Heart left ventricle (tissue), 16 donors: ENCODE results near the gene CLDND1. TPM values are rescaled to one million over a fixed set of nuclear protein-coding genes. Genes with fewer than 3 reads are reported as not detected.

ENCODE experiments used
- ATAC-seq, 4 donors: fragments of 200-7000 bp; cut with Tn5 transposase; one replicate each; pipeline ENCODE4 v1.9.1; 2020 to 2022; ENCODE audit warnings: moderate library complexity in 4 of 4, mild to moderate bottlenecking in 3 of 4, moderate number of reproducible peaks in 1 of 4
- DNase-seq, 5 donors: peaks; one replicate each; pipeline ENCODE4 v3.0.0-alpha.2; 2020
- H3K27ac ChIP-seq, 12 donors: fragments of 200-600 bp; sonication (generic) in 4 of 12; one replicate each; pipeline versions ENCODE4 v1.5.0 to v1.8.0; 2016 to 2022; ENCODE audit warnings: mild to moderate bottlenecking in 2 of 12
- H3K27me3 ChIP-seq, 9 donors: fragments of 200-600 bp; sonication (generic) in 2 of 9; one replicate each; pipeline versions ENCODE4 v1.5.1 to v1.8.0; 2016 to 2022; ENCODE audit warnings: mild to moderate bottlenecking in 3 of 9
- H3K36me3 ChIP-seq, 9 donors: fragments of 200-600 bp; sonication (generic) in 2 of 9; one replicate each; pipeline versions ENCODE4 v1.5.0 to v1.8.0; 2018 to 2022; ENCODE audit warnings: mild to moderate bottlenecking in 2 of 9
- H3K4me1 ChIP-seq, 12 donors: fragments of 200-600 bp; sonication (generic) in 4 of 12; one replicate each; pipeline versions ENCODE4 v1.5.0 to v1.8.0; 2016 to 2022; ENCODE audit warnings: mild to moderate bottlenecking in 3 of 12
- H3K4me3 ChIP-seq, 12 donors: fragments of 200-600 bp; sonication (generic) in 4 of 12; one replicate each; pipeline versions ENCODE4 v1.5.0 to v1.8.0; 2017 to 2022; ENCODE audit warnings: mild to moderate bottlenecking in 9 of 12, moderate library complexity in 4 of 12
- H3K9me3 ChIP-seq, 12 donors: fragments of 200-600 bp; sonication (generic) in 4 of 12; one replicate each; pipeline versions ENCODE4 v1.5.0 to v1.8.0; 2016 to 2022; ENCODE audit warnings: mild to moderate bottlenecking in 1 of 12
- POLR2A ChIP-seq, 2 donors: fragments of 450-650 bp; IDR thresholded peaks; one replicate each; pipeline ENCODE4 v1.6.1; 2017; ENCODE audit warnings: antibody characterized with exemption in 2 of 2, mild to moderate bottlenecking in 2 of 2, moderate library complexity in 2 of 2
- WGBS, 4 donors: extraction: QIAGEN DNeasy Blood & Tissue Kit in 2 of 4; methylation state at CpG; one replicate each; pipeline versions ENCODE4 v1.1.5 to v1.1.7; 2013 to 2018; 5-methylcytosine and 5-hydroxymethylcytosine counted together
- intact Hi-C, 10 donors: fragments of 100-400 bp; cut with DNase I; formaldehyde crosslinking; loops; one replicate each; pipeline versions ENCODE4 v1.11.1 to v1.14.2; 2022
- polyA plus RNA-seq, 2 donors: library from polyadenylated mRNA; stranded (reverse); fragments of 200-250 nt; gene quantifications; one replicate each; pipeline ENCODE4 v1.2.3, GENCODE V29; 2013
- total RNA-seq, 9 donors: library from RNA; depleted of rRNA in 2 of 9; stranded (reverse); fragments of >200 nt in 2 of 9; fragmentation: NEBNext Ultra II Directional in 3 of 9; extraction: Animal tissue kit (Norgen Biotek cat#: 25700) in 3 of 9; gene quantifications; one replicate each; pipeline versions ENCODE4 v1.1.0 to v1.2.4, GENCODE V29; 2016 to 2023
- TF ChIP-seq, protein P1 (sequence below), 12 donors: fragments of 200-600 bp; sonication (generic) in 4 of 12; IDR thresholded peaks; one replicate each; pipeline versions ENCODE4 v1.5.0 to v1.8.0; 2018 to 2022; ENCODE audit warnings: antibody characterized with exemption in 12 of 12, mild to moderate bottlenecking in 5 of 12
- donor health status: ischemic (EF 13 %, LVEDD 7.1; RV severe dilation, severe dysfunction).
- donor health status: healthy with polysubstance abuse.
- donor health status: DM: no; HTN: yes; CAD: no.
- donor health status: DM: no; HTN: no; CAD: no.
- donor health status: ischemic (EF 25% LVEDD 6.9; RV normal size, moderate dysfunction).
- donor health status: ischemic (EF 25% LVEDD 5.7; RV mildly dilated, moderate dysfunction).
- donor health status: healthy.
- donor health status: DM: yes; HTN: yes; CAD: no.
- donor health status: ischemic (EF 35%, LVEDD 5.7; RV mildly dilated, moderate dysfunction).
- donor health status: nonischemic (EF 11% LVEDD 7.7; RV severe dilation, severe dysfunction).
- donor health status: DM: yes; HTN: yes; CAD: no.
- donor health status: PGD.
- donor health status: ischemic (EF 29% LVEDD 5.4; RV normal size, mild dysfunction).
- donor health status: nonischemic (EF 23%, LVEDD 6.1; RV moderate dilation, normal function).

The CLDND1 gene
- total and polyA plus RNA-seq, 11 donors, result 55.0 to 155 (median 77.0) TPM

DNA sequence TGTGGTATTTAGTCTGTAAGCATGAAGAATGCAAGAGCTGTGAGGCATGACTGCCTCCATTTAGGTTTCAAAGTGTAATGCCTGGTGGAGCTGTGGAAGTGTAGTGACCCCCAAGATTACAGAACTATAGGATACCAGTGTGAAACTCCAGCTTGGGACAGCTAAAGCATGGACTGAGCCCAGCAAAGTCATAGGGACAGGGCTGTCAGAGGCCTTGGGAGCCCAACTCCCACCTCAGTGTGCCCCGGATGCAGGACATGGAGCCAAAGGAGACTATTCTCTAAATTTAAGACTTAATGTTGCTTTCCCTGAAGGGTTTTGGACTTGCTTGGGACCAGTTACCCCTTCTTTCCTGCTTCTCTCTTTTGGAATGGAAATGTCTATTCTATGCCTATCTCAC, 19.9 kb upstream of the CLDND1 start:
- no peak for ATAC-seq
- Histone ChIP-seq H3K9me3 (peaks cover 0 to 3% (median 0%) of the 10 kb centered on the region in 12 donors), H3K36me3 (no peaks in the 10 kb centered on the region), H3K27ac (no peak overlapping the region), H3K27me3 (peaks cover 0 to 7% (median 0%) of the 10 kb centered on the region in 9 donors), H3K4me3 (no peak overlapping the region), H3K4me1 (no peaks in the 10 kb centered on the region)
- WGBS, 4 donors, result 88 to 97% (median 90%) methylated on average over 1 of the region's 1 CpG
- TF ChIP-seq, protein P1, sequence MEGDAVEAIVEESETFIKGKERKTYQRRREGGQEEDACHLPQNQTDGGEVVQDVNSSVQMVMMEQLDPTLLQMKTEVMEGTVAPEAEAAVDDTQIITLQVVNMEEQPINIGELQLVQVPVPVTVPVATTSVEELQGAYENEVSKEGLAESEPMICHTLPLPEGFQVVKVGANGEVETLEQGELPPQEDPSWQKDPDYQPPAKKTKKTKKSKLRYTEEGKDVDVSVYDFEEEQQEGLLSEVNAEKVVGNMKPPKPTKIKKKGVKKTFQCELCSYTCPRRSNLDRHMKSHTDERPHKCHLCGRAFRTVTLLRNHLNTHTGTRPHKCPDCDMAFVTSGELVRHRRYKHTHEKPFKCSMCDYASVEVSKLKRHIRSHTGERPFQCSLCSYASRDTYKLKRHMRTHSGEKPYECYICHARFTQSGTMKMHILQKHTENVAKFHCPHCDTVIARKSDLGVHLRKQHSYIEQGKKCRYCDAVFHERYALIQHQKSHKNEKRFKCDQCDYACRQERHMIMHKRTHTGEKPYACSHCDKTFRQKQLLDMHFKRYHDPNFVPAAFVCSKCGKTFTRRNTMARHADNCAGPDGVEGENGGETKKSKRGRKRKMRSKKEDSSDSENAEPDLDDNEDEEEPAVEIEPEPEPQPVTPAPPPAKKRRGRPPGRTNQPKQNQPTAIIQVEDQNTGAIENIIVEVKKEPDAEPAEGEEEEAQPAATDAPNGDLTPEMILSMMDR (IDR thresholded peaks at IDR 0.05), result no peak
- TF ChIP-seq POLR2A (IDR thresholded peaks at IDR 0.05), result no peak
- no peak for DNase-seq
- intact Hi-C loops, result no loop called here

DNA sequence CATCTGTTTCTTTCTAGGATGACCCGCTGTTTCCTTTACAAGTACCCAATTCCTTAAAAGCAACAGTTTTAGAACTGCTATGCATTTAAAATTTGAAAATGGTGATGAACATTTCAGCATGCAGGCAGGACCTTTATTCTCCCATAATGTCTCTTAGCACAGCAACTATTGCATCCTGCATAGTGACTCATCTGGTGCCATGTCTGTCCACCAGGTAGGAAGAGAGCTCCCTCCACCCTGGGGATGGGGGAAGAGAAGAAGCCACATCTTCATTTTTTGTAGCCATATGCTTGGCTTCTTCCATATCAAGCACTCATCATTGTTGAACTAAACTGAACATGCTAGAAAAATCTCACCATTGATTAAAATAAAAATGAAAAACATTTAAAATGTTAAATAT, 19.0 kb upstream of the CLDND1 start:
- ATAC-seq, result no peak

DNA sequence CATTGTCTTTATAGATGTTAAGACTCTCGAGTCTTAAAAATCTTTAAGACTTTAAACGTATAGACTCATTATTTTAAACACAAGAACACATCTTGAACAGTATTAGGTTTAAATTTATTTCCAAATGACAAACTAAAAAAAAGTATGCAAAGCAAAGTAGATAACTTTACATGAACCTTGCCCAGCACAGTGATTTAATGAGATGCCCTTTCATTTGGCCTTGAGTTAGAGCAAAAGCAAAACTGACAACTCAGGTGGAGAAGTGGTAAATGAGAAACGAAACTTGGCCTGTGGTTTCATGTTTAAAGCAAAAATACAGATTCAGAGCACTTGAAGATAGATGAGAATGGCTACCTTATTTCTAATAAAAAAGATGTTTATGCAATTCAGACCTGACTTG, 17.6 kb upstream of the CLDND1 start:
- Histone ChIP-seq H3K36me3 (no peaks in the 10 kb centered on the region), H3K27ac (no peak overlapping the region), H3K27me3 (no peaks in the 10 kb centered on the region), H3K9me3 (peaks cover 0 to 3% (median 0%) of the 10 kb centered on the region in 12 donors), H3K4me3 (no peak overlapping the region), H3K4me1 (no peaks in the 10 kb centered on the region)
- DNase-seq (no peak), ATAC-seq (no peak)
- WGBS, 4 donors, result 85 to 89% (median 85%) methylated on average over 3 of the region's 3 CpGs
- TF ChIP-seq, protein P1 (IDR thresholded peaks at IDR 0.05), result no peak
- TF ChIP-seq POLR2A (IDR thresholded peaks at IDR 0.05), result no peak
- intact Hi-C loops, result no loop called here

More for the DNA sequence above, 19.0 kb upstream of the CLDND1 start:
- no peaks in the 10 kb centered on the region for H3K27me3 ChIP-seq
- intact Hi-C loops, result no loop called here
- H3K4me1 ChIP-seq, result no peaks in the 10 kb centered on the region
- TF ChIP-seq POLR2A (IDR thresholded peaks at IDR 0.05), result no peak
- TF ChIP-seq, protein P1 (IDR thresholded peaks at IDR 0.05), result no peak
- H3K9me3 ChIP-seq, result peaks cover 0 to 3% (median 0%) of the 10 kb centered on the region in 12 donors
- DNase-seq, result no peak
- no peak overlapping the region for H3K27ac ChIP-seq
- no peak overlapping the region for H3K4me3 ChIP-seq
- H3K36me3 ChIP-seq, result no peaks in the 10 kb centered on the region
- 93 to 97% (median 95%) methylated on average over 1 of the region's 1 CpG for WGBS, 4 donors

DNA sequence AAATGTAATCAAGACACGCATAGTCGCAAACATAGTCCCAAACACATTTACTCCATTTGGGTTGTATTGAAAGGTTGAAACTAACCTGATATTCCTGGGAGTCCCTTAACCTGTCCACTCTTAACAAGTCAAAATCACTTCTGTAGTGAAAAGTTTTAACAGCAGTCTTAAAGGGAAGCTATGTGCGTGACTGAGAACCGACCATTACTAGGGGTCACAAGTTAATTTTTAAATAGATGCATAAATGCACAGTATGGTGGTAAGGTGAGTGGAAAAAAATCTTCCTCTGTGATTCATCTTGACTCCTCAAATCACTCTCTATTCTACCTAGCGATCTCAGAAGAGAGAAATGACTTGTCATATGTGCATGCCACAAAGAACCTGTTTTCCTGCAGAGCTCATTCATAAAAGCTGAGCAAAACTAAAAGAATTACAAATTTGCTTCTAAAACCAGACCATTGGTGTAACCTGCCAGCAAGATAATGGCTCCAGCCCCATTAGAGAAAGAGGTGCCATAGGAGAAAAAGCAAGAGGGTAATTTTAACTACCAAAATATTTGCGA, 13.8 kb upstream of the CLDND1 start:
- no peaks in the 10 kb centered on the region for H3K27me3 ChIP-seq
- peaks cover 0 to 3% (median 0%) of the 10 kb centered on the region in 12 donors for H3K9me3 ChIP-seq
- 90 to 93% (median 91%) methylated on average over 6 of the region's 6 CpGs for WGBS, 4 donors
- no peaks in the 10 kb centered on the region for H3K36me3 ChIP-seq
- intact Hi-C loops, result no loop called here
- no peak overlapping the region for H3K27ac ChIP-seq
- ATAC-seq (no peak), DNase-seq (no peak)
- no peak for TF ChIP-seq POLR2A (IDR thresholded peaks at IDR 0.05)
- TF ChIP-seq, protein P1 (IDR thresholded peaks at IDR 0.05), result no peak
- H3K4me3 ChIP-seq, result no peak overlapping the region
- H3K4me1 ChIP-seq, result no peaks in the 10 kb centered on the region
